BE2C (cell line): Measurements from ENCODE around the gene DDB1.
A peak's percentile ranks its signal among the peaks of the same experiment; 100 is the strongest.

Source experiments
- DNase-seq: peaks from one replicate; pipeline ENCODE4 v3.0.0-alpha.2; 2020
- H3K27me3 ChIP-seq: fragments of 250-450 bp; sonication (Bioruptor Pico); 2 replicates; pipeline ENCODE4 v1.5.1; 2020; ENCODE audit warnings: mild to moderate bottlenecking
- H3K36me3 ChIP-seq: fragments of 250-450 bp; sonication (Bioruptor Pico); 2 replicates; pipeline ENCODE4 v1.5.1; 2020; ENCODE audit warnings: mild to moderate bottlenecking
- H3K4me1 ChIP-seq: fragments of 250-450 bp; sonication (Bioruptor Pico); 2 replicates; pipeline ENCODE4 v1.5.1; 2020
- H3K4me3 ChIP-seq: 2 replicates; pipeline ENCODE4 v1.5.1; 2011; ENCODE audit warnings: low read depth, low read length
- H3K9me3 ChIP-seq: fragments of 250-450 bp; sonication (Bioruptor Pico); 2 replicates; pipeline ENCODE4 v1.5.1; 2020
- TF ChIP-seq, protein P1 (sequence below): IDR thresholded peaks from 2 replicates; pipeline ENCODE4 v1.5.1; 2012; ENCODE audit warnings: mild to moderate bottlenecking, low read depth, low read length

DDB1 gene

GRCh38 chr11:61340979-61341378 is 8.1 kb upstream of the DDB1 start:
- Histone ChIP-seq H3K4me3 (no peak overlapping the region), H3K4me1 (peaks cover 10% of the 10 kb centered on the region), H3K36me3 (no peaks in the 10 kb centered on the region), H3K9me3 (no peaks in the 10 kb centered on the region), H3K27me3 (no peaks in the 10 kb centered on the region)
- TF ChIP-seq, protein P1, sequence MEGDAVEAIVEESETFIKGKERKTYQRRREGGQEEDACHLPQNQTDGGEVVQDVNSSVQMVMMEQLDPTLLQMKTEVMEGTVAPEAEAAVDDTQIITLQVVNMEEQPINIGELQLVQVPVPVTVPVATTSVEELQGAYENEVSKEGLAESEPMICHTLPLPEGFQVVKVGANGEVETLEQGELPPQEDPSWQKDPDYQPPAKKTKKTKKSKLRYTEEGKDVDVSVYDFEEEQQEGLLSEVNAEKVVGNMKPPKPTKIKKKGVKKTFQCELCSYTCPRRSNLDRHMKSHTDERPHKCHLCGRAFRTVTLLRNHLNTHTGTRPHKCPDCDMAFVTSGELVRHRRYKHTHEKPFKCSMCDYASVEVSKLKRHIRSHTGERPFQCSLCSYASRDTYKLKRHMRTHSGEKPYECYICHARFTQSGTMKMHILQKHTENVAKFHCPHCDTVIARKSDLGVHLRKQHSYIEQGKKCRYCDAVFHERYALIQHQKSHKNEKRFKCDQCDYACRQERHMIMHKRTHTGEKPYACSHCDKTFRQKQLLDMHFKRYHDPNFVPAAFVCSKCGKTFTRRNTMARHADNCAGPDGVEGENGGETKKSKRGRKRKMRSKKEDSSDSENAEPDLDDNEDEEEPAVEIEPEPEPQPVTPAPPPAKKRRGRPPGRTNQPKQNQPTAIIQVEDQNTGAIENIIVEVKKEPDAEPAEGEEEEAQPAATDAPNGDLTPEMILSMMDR = no peak
- DNase-seq = no peak

GRCh38 chr11:61339490-61339878 is 6.6 kb upstream of the DDB1 start:
- Histone ChIP-seq H3K27me3 (no peaks in the 10 kb centered on the region), H3K4me3 (no peak overlapping the region), H3K36me3 (no peaks in the 10 kb centered on the region), H3K4me1 (peaks cover 1% of the 10 kb centered on the region; the same call in 1 of the 2 replicates), H3K9me3 (no peaks in the 10 kb centered on the region)
- DNase-seq = no peak
- TF ChIP-seq, protein P1 = no peak

GRCh38 chr11:61338783-61339489 is 6.0 kb upstream of the DDB1 start:
- TF ChIP-seq, protein P1 = no peak
- H3K4me1 ChIP-seq = no peaks in the 10 kb centered on the region; the same call in 1 of the 2 replicates
- DNase-seq = no peak
- no peaks in the 10 kb centered on the region for H3K27me3 ChIP-seq
- no peak overlapping the region for H3K4me3 ChIP-seq
- H3K36me3 ChIP-seq = no peaks in the 10 kb centered on the region
- H3K9me3 ChIP-seq = no peaks in the 10 kb centered on the region

DNA sequence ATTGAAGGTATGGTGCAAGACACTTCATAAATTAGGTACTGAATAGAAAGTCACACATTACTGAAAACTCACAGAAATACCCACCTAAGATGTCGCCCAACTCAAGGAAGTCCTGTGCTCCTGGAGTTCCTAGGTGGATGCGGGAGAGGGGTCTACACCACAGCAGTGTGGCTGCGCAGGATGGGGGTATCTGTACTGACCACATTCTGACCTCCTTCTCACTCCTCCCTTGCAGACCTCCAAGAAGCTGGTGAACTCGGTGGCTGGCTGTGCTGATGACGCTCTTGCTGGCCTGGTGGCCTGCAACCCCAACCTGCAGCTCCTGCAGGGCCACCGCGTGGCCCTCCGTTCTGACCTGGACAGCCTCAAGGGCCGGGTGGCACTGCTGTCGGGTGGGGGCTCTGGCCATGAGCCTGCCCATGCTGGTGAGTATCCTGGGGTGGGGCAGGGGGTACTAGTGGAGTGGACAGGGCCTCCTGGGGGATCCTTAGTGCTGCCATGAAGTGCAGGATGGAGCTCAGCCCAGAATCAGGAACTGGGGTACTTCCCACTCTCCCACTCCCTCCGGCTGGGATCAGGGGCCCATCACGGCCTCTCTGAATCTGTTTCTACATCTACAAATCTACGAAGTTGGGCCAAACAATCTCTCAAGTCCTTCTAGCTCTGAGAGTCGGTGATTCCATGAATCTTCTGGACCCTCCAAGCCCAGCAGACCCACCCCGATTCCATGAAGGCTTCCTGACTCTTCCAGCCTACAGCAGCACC is 5.0 kb upstream of the DDB1 start:
- H3K9me3 ChIP-seq = no peaks in the 10 kb centered on the region
- H3K4me3 ChIP-seq = no peak overlapping the region
- no peaks in the 10 kb centered on the region for H3K36me3 ChIP-seq
- TF ChIP-seq, protein P1 = no peak
- H3K27me3 ChIP-seq = no peaks in the 10 kb centered on the region
- no peaks in the 10 kb centered on the region; the same call in 1 of the 2 replicates for H3K4me1 ChIP-seq
- no peak for DNase-seq

DNA sequence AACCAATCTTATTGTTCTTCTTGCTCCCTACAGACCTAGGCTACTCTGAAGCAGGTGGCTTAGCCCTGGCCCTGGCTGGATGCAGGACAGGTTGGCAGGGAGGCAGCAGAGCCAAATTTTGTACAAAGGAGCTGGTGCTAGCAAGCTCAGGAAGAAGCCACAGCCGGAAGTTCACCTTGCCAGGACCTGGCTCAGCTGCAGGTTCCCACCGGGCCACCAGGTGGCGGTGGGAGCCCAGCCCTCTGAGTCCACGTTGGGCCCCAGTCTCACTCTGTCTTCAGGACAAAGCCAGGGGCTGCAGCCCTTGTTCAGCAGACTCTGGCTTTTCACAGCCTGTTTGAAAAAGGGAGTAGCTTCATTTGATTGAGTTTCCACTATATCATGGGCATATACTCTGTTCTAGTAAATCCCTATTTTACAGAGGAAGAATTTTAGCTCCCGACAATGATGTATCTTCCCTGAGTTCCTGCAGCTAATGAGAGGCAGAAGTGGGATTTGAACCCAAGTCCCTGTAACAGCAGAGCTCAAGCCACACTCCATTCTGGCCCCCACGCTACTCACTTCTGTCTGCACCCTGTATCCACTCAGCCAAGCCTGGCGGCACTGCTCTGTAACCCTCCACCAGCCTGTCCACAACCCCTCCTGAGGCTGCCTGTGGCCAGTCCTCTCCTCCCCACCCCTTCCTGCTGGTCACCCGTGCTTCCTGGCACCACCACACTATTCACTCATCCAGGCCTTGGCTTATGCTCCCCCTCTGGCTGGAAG is 3.4 kb upstream of the DDB1 start:
- TF ChIP-seq, protein P1 = peak; percentile 86
- Histone ChIP-seq H3K4me1 (no peaks in the 10 kb centered on the region; the same call in 1 of the 2 replicates), H3K27me3 (no peaks in the 10 kb centered on the region), H3K36me3 (no peaks in the 10 kb centered on the region), H3K9me3 (no peaks in the 10 kb centered on the region), H3K4me3 (no peak overlapping the region)
- DNase-seq = peak; percentile 77
